Measurements from ENCODE around the gene CLEC17A.

DNA sequence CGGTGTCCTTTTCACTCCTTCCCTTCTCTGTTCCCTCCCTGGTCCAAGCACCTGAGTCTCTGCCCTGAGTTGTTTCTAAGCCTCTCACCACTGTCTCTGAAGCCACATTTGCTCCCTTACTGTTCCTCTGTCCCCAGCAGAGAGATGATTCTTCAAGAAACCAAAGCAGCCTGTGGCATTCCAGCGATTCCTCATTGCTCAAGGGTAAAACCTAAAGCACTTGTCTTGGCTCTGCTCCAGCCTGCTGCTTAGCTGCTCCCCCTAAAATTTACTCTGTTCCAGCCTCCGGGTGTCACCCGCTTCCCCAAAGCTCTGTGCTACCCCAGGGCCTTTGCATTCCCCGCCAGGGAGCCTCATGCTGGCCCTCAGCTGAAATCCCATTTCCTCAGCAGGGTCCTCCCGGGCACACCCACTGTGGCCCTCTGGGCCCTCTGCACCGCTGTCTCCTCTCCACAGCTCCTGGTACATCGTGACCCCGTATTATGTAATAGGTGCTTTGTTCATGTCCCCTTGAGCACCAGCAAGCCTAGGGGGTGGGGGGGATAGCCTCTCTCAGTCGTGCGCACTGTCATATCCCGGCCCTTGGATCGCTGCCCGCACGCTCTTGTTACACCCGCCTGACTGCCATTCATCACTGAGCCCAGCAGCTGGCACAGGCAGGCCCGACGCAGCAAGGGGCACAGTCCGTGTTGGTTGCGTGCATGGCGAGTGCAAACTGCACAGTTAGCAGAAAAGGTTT, 37.7 kb upstream of the CLEC17A start:
- TF ChIP-seq ZNF354B (CRISPR knock-in tag; IDR thresholded peaks at IDR 0.05) (no peak), GTF2F1 (IDR thresholded peaks at IDR 0.05; ENCODE audit: low read length) (no peak), ZNF780A (CRISPR knock-in tag; IDR thresholded peaks at IDR 0.05) (no peak), YY1 (IDR thresholded peaks at IDR 0.05; ENCODE audit: insufficient read depth, insufficient replicate concordance, low read depth, low read length) (no peak), ZSCAN20 (CRISPR knock-in tag; IDR thresholded peaks at IDR 0.05; ENCODE audit: borderline replicate concordance) (no peak)
